Panc1 (cell line): ENCODE measurements around the gene RCOR2.

ENCODE experiments used
- CTCF ChIP-seq: fragments of 450-650 bp; IDR thresholded peaks from 2 replicates; pipeline ENCODE4 v1.5.1; 2017; ENCODE audit warnings: mild to moderate bottlenecking
- REST ChIP-seq, 2 experiments: IDR thresholded peaks; 2 replicates each; pipeline ENCODE4 v1.6.1; 2011 to 2012; ENCODE audit warnings: low read depth in 2 of 2, control low read depth in 1 of 2, low read length in 1 of 2, mild to moderate bottlenecking in 1 of 2, moderate library complexity in 1 of 2; ENCODE audit not compliant: insufficient read depth in 1 of 2

GRCh38 chr11:63920126-63920938, 3.4 kb upstream of the RCOR2 start:
- TF ChIP-seq CTCF (no peak), REST (IDR thresholded peaks at IDR 0.05; ENCODE audit: insufficient read depth in 1 of 2, low read depth in 2 of 2, low read length in 1 of 2) (no peak)
